ENCODE measurements around the gene FBXO28. TPM values are rescaled to one million over a fixed set of nuclear protein-coding genes. Genes with fewer than 3 reads are reported as not detected.

The FBXO28 gene
- total RNA-seq, 4 donors from 2014 or later = 32.5 to 64.7 (median 35.4) TPM

- no peaks in the 10 kb centered on the region for H3K9me3 ChIP-seq
- no peak overlapping the region for H3K27ac ChIP-seq
- H3K36me3 ChIP-seq = no peaks in the 10 kb centered on the region
- DNase-seq = no peak
- TF ChIP-seq POLR2A (IDR thresholded peaks at IDR 0.05) = no peak
- no peak for TF ChIP-seq CTCF (IDR thresholded peaks at IDR 0.05)
- peaks cover 7 to 22% of the 10 kb centered on the region in 2 donors for H3K4me1 ChIP-seq
- no peak overlapping the region for H3K4me3 ChIP-seq (replicated peaks in 1 of 3)
- H3K27me3 ChIP-seq = no peaks in the 10 kb centered on the region
- intact Hi-C loops (cut with DNase I) = no loop called here
- WGBS, 2 donors = 90 to 94% methylated on average over 8 of the region's 8 CpGs
Observed at GRCh38 chr1:224185208-224185607, 71.3 kb downstream of the FBXO28 start.

DNA sequence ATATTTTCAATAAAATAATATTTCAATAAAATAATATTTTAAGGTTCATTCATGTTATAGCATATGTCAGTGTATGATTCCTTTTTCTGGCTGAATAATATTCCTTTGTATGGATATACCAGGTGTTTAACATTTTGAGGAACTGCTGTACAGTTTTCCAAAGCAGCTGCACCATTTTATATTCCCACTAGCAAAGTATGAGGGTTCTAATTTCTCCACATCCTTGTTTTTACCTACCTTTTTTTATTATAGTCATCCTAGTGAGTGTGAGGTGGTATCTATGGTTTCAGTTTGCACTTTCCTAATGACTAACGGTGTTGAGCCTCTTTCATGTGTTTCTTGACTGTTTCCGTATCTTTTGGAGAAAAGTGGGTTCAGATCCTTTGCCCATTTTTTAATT is 74.4 kb downstream of the FBXO28 start:
- Histone ChIP-seq H3K9me3 (no peaks in the 10 kb centered on the region), H3K4me1 (peaks cover 7 to 17% of the 10 kb centered on the region in 2 donors), H3K27me3 (no peaks in the 10 kb centered on the region), H3K27ac (no peak overlapping the region), H3K36me3 (peaks cover 0 to 5% of the 10 kb centered on the region in 2 donors), H3K4me3 (replicated peaks in 1 of 3) (no peak overlapping the region)
- TF ChIP-seq POLR2A (IDR thresholded peaks at IDR 0.05) = no peak
- TF ChIP-seq CTCF (IDR thresholded peaks at IDR 0.05) = no peak
- no peak for DNase-seq
- intact Hi-C loops (cut with DNase I) = no loop called here
- WGBS, 2 donors = 89 to 95% methylated on average over 2 of the region's 2 CpGs

- Histone ChIP-seq H3K4me1 (peaks cover 1 to 12% of the 10 kb centered on the region in 2 donors), H3K27me3 (no peaks in the 10 kb centered on the region), H3K27ac (no peak overlapping the region), H3K4me3 (replicated peaks in 1 of 3) (no peak overlapping the region), H3K36me3 (peaks cover 0 to 5% of the 10 kb centered on the region in 2 donors), H3K9me3 (no peaks in the 10 kb centered on the region)
- no peak for DNase-seq
- intact Hi-C loops (cut with DNase I) = no loop called here
- TF ChIP-seq CTCF (IDR thresholded peaks at IDR 0.05) (no peak), POLR2A (IDR thresholded peaks at IDR 0.05) (no peak)
- 95 to 96% methylated on average over 7 of the region's 7 CpGs for WGBS, 2 donors
Observed at GRCh38 chr1:224189561-224189960, 75.7 kb downstream of the FBXO28 start.

- 75 to 84% methylated on average over 5 of the region's 5 CpGs for WGBS, 2 donors
- intact Hi-C loops (cut with DNase I) = no loop called here
- no peak overlapping the region for H3K4me3 ChIP-seq (replicated peaks in 1 of 3)
- H3K27me3 ChIP-seq = no peaks in the 10 kb centered on the region
- H3K4me1 ChIP-seq = no peaks in the 10 kb centered on the region
- H3K36me3 ChIP-seq = peaks cover 0 to 5% of the 10 kb centered on the region in 2 donors
- no peak overlapping the region for H3K27ac ChIP-seq
- no peaks in the 10 kb centered on the region for H3K9me3 ChIP-seq
- DNase-seq = no peak
- TF ChIP-seq POLR2A (IDR thresholded peaks at IDR 0.05) (no peak), CTCF (IDR thresholded peaks at IDR 0.05) (no peak)
Observed at GRCh38 chr1:224192082-224192788, 78.3 kb downstream of the FBXO28 start.

- Histone ChIP-seq H3K27ac (no peak overlapping the region), H3K9me3 (no peaks in the 10 kb centered on the region), H3K27me3 (no peaks in the 10 kb centered on the region), H3K36me3 (peaks cover 0 to 5% of the 10 kb centered on the region in 2 donors), H3K4me3 (replicated peaks in 1 of 3) (no peak overlapping the region), H3K4me1 (no peaks in the 10 kb centered on the region)
- TF ChIP-seq POLR2A (IDR thresholded peaks at IDR 0.05) (no peak), CTCF (IDR thresholded peaks at IDR 0.05) (no peak)
- no peak for DNase-seq
- WGBS, 2 donors = 93 to 94% methylated on average over 8 of the region's 8 CpGs
- intact Hi-C loops (cut with DNase I) = no loop called here
Observed at GRCh38 chr1:224193319-224193966, 79.5 kb downstream of the FBXO28 start.
